Measurements from ENCODE around the gene PPM1B. TPM values are rescaled to one million over a fixed set of nuclear protein-coding genes. Genes with fewer than 3 reads are reported as not detected.

The PPM1B gene
- total RNA-seq, 3 donors from 2014 or later (not counting 1 experiment from before 2014, with no cell fraction given) = 79.9 to 102 (median 98.8) TPM

DNA sequence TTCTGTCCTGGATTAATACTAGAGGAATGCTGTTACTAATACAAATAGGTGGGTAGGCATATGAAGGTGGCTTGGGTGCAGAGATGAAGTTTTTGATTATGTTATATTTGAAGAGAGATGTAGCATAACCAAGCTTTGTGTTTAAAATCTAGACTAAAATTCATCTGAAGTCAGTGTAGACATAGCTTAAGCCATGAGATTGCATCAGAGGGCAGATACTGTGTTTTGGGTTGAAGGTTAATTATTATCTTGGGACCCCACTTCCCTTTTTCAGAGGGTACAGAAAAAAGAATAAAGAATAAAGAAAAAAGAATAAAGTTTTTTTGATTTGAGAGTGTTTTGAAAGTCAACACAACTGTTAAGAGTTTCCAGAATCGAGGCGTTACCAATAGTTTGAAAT lies 13.0 kb downstream of the PPM1B start:
- 45% methylated on average over 2 of the region's 2 CpGs for WGBS (ENCODE audit: insufficient coverage)
- H3K4me3 ChIP-seq (ENCODE audit: low read length) = no peak overlapping the region
- H3K27ac ChIP-seq (ENCODE audit: low read length) = no peak overlapping the region
- ATAC-seq (no peak), DNase-seq (no peak)
- Mint-ChIP-seq H3K4me1 (peaks cover 58 to 62% of the 10 kb centered on the region in 2 donors), H3K4me3 (no peak overlapping the region), H3K36me3 (no peaks in the 10 kb centered on the region), H3K27ac (peak overlapping the region; percentile 8 to 22), H3K27me3 (ENCODE audit: low read depth in 2 of 2) (no peaks in the 10 kb centered on the region), H3K9me3 (no peaks in the 10 kb centered on the region)
- H3K4me1 ChIP-seq (ENCODE audit: control insufficient read depth, insufficient read depth, low read length) = peaks cover 29% of the 10 kb centered on the region
- no peaks in the 10 kb centered on the region for H3K27me3 ChIP-seq (ENCODE audit: control insufficient read depth, insufficient read depth, low read length)
- intact Hi-C loops (cut with micrococcal nuclease) = no loop called here
- H3K36me3 ChIP-seq (ENCODE audit: control insufficient read depth, insufficient read depth, low read length) = peaks cover 10% of the 10 kb centered on the region
- TF ChIP-seq, protein P1, sequence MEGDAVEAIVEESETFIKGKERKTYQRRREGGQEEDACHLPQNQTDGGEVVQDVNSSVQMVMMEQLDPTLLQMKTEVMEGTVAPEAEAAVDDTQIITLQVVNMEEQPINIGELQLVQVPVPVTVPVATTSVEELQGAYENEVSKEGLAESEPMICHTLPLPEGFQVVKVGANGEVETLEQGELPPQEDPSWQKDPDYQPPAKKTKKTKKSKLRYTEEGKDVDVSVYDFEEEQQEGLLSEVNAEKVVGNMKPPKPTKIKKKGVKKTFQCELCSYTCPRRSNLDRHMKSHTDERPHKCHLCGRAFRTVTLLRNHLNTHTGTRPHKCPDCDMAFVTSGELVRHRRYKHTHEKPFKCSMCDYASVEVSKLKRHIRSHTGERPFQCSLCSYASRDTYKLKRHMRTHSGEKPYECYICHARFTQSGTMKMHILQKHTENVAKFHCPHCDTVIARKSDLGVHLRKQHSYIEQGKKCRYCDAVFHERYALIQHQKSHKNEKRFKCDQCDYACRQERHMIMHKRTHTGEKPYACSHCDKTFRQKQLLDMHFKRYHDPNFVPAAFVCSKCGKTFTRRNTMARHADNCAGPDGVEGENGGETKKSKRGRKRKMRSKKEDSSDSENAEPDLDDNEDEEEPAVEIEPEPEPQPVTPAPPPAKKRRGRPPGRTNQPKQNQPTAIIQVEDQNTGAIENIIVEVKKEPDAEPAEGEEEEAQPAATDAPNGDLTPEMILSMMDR (IDR thresholded peaks at IDR 0.05) = no peak
- no peaks in the 10 kb centered on the region for H3K9me3 ChIP-seq (ENCODE audit: control insufficient read depth, insufficient read depth, low read length)

GRCh38 chr2:44184106-44184505 lies 15.4 kb downstream of the PPM1B start:
- Histone ChIP-seq H3K27ac (ENCODE audit: low read length) (peak overlapping the region; percentile 82), H3K4me1 (ENCODE audit: control insufficient read depth, insufficient read depth, low read length) (peaks cover 22% of the 10 kb centered on the region), H3K9me3 (ENCODE audit: control insufficient read depth, insufficient read depth, low read length) (no peaks in the 10 kb centered on the region), H3K36me3 (ENCODE audit: control insufficient read depth, insufficient read depth, low read length) (peaks cover 8% of the 10 kb centered on the region), H3K27me3 (ENCODE audit: control insufficient read depth, insufficient read depth, low read length) (no peaks in the 10 kb centered on the region), H3K4me3 (ENCODE audit: low read length) (no peak overlapping the region)
- DNase-seq = peak in 1 of 2 donors; percentile 62
- H3K27me3 Mint-ChIP-seq (ENCODE audit: low read depth in 2 of 2) = no peaks in the 10 kb centered on the region
- intact Hi-C loops (cut with micrococcal nuclease) = loop anchor here (1.0 kb wide), 1 partner anchor 16 kb away; the partner anchor contains the start of gene PPM1B
- no peaks in the 10 kb centered on the region for H3K36me3 Mint-ChIP-seq
- peak; percentile 95 to 97 (median 96) for ATAC-seq
- peaks cover 77 to 84% of the 10 kb centered on the region in 2 donors for H3K4me1 Mint-ChIP-seq
- 8% methylated on average over 2 of the region's 3 CpGs for WGBS (ENCODE audit: insufficient coverage)
- no peaks in the 10 kb centered on the region for H3K9me3 Mint-ChIP-seq
- TF ChIP-seq, protein P1 (IDR thresholded peaks at IDR 0.05) = no peak
- peak overlapping the region; percentile 66 for H3K4me3 Mint-ChIP-seq
- peak overlapping the region; percentile 90 to 94 for H3K27ac Mint-ChIP-seq

GRCh38 chr2:44186810-44187209 lies 18.1 kb downstream of the PPM1B start:
- DNase-seq = no peak
- Histone ChIP-seq H3K4me1 (ENCODE audit: control insufficient read depth, insufficient read depth, low read length) (peaks cover 24% of the 10 kb centered on the region), H3K9me3 (ENCODE audit: control insufficient read depth, insufficient read depth, low read length) (no peaks in the 10 kb centered on the region), H3K27me3 (ENCODE audit: control insufficient read depth, insufficient read depth, low read length) (no peaks in the 10 kb centered on the region), H3K27ac (ENCODE audit: low read length) (no peak overlapping the region), H3K4me3 (ENCODE audit: low read length) (no peak overlapping the region), H3K36me3 (ENCODE audit: control insufficient read depth, insufficient read depth, low read length) (no peaks in the 10 kb centered on the region)
- H3K4me3 Mint-ChIP-seq = peak overlapping the region; percentile 7
- no peaks in the 10 kb centered on the region for H3K27me3 Mint-ChIP-seq (ENCODE audit: low read depth in 2 of 2)
- intact Hi-C loops (cut with micrococcal nuclease) = no loop called here
- H3K9me3 Mint-ChIP-seq = no peaks in the 10 kb centered on the region
- ATAC-seq = no peak
- peaks cover 78 to 89% of the 10 kb centered on the region in 2 donors for H3K4me1 Mint-ChIP-seq
- TF ChIP-seq, protein P1 (IDR thresholded peaks at IDR 0.05) = no peak
- H3K27ac Mint-ChIP-seq = peak overlapping the region; percentile 59 to 94
- no peaks in the 10 kb centered on the region for H3K36me3 Mint-ChIP-seq

DNA sequence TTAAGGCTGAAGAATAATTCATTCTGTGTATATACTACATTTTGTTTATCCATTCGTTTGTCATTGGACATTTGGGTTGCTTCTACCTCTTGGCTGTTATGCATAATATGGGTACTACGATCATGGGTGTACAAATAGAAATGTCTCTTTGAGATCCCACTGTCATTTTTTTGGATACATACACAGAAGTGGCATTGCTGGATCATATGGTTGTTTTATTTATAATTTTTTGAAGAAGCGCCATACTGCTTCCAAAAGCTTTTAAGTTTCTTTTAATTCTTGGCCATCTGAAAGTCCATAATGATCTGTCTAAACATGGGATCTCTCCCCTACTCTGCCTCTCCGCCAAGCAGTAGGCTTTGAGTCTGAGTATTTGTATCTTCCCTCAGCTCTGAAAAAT lies 18.6 kb downstream of the PPM1B start:
- TF ChIP-seq, protein P1 (IDR thresholded peaks at IDR 0.05) = no peak
- DNase-seq = no peak
- H3K27ac Mint-ChIP-seq = peak overlapping the region; percentile 68 to 94
- intact Hi-C loops (cut with micrococcal nuclease) = no loop called here
- peaks cover 81 to 90% of the 10 kb centered on the region in 2 donors for H3K4me1 Mint-ChIP-seq
- Histone ChIP-seq H3K9me3 (ENCODE audit: control insufficient read depth, insufficient read depth, low read length) (no peaks in the 10 kb centered on the region), H3K4me1 (ENCODE audit: control insufficient read depth, insufficient read depth, low read length) (peaks cover 26% of the 10 kb centered on the region), H3K4me3 (ENCODE audit: low read length) (no peak overlapping the region), H3K27me3 (ENCODE audit: control insufficient read depth, insufficient read depth, low read length) (no peaks in the 10 kb centered on the region), H3K36me3 (ENCODE audit: control insufficient read depth, insufficient read depth, low read length) (no peaks in the 10 kb centered on the region), H3K27ac (ENCODE audit: low read length) (no peak overlapping the region)
- no peaks in the 10 kb centered on the region for H3K36me3 Mint-ChIP-seq
- no peak overlapping the region for H3K4me3 Mint-ChIP-seq
- H3K27me3 Mint-ChIP-seq (ENCODE audit: low read depth in 2 of 2) = no peaks in the 10 kb centered on the region
- 93% methylated on average over 4 of the region's 4 CpGs for WGBS (ENCODE audit: insufficient coverage)
- no peaks in the 10 kb centered on the region for H3K9me3 Mint-ChIP-seq
- no peak for ATAC-seq
